ENCODE data around the gene PSMC2.

PSMC2 gene

DNA sequence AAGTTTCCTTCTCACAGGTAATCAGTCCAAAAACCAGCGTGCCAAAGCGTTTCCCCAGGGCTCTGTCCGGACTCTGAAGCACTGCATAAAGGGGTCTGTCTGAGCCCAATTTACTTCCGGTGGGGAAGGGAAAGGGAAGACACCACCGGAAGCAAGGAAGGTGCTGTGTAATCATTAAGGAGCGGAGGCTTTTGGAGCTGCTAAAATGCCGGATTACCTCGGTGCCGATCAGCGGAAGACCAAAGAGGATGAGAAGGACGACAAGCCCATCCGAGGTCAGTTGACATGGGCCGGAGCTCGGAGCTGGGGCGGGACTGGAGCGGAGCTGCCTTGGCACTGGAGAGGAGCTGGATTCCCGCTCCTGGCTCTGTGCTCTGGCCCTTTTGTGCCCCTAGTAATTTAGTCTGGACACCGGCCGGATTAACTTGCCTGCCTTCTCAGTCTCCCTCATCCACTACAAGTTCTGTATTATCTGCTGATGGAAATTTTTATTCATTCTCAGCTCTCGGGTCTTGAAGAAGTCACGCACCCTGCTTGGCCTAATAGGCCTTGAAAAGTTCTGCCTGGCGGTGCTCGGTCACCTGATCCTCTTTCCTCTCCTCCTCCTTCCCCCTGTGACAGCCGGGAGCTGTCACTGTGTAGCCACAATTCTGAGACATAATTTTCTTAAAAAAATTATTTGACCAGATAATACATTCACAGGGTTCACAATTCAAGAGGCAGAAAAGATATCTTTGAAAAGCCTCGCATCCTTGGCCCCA, at the start of gene PSMC2:
Gene PSMC2, plus strand, starts transcription at position 137 of the 761 bp plus-strand sequence. Its CDS starts 69 bp downstream, at position 206.
- DNase-seq (ENCODE audit: low read depth): peak; percentile 92

DNA sequence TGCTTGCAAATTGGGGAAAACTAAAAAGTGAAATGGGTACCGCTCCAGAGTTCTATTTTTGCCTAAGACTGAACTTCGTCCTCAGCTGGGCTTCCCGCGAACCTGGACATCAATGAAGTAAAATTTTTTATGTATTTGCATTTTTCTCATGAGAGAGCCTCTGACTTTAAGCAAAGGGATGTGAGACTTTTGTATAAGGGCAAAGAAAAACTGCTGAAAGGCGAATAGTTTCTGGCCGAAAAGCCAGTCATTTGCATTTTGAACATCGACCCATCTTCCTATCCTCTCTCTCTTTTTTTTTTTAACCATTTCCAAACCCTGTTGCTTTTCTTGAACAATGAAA, 49.6 kb upstream of the PSMC2 start:
- DNase-seq (ENCODE audit: low read depth): no peak

DNA sequence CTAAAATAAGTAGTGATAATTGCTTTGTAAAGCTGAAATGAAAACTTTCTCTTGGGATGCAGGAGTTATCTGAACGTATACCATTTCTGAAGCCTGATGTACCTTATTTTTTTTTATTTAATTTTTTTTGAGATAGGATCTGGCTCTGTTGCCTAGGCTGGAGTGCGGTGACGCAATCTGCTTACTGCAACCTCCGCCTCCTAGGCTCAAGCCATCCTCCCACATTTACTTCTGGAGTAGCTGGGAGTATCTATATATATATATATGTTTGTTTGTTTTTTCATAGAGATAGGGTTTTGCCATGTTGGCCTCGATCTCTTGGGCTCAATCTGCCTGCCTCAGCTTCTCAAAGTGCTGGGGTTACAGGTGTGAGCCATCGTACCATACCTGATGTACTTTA, 47.8 kb upstream of the PSMC2 start:
- DNase-seq (ENCODE audit: low read depth): no peak

GRCh38 chr7:103301441-103301840, 46.0 kb upstream of the PSMC2 start:
- no peak for DNase-seq (ENCODE audit: low read depth)

DNA sequence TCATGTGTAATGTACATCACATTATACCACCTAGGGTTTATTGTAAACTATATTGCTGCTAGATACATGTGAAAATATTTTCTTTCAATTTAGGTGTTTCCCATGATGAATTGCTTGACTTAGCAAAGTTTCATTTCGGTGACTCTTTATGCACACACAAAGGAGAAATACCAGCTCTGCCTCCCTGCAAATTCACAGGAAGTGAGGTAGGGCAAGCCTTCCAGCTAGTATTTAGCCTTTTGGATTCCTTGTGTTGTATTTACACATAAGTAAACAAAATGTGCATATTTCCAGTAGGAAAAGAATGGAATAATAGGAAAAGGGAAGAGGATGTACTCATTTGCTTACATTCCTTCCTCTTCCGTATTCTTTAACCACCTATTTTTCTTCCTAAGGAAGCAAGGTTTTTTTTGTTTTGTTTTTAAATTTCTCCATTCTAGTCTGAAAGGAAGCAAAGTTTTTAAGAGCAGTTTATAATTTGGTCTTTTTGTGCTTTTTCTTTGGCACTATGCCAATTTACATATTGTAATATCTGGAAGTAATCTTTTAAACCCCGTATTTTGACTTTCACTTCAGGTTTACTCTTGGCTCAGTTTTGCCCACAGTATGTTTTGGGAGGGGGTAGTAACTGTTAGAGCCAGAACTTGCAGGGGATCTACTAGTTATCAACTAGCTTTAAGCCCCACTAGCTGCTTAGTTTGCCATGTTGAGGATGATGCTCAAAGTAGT, 39.8 kb upstream of the PSMC2 start:
- no peak for DNase-seq (ENCODE audit: low read depth)

GRCh38 chr7:103314852-103315251, 32.6 kb upstream of the PSMC2 start:
- DNase-seq (ENCODE audit: low read depth): no peak

- DNase-seq (ENCODE audit: low read depth): no peak
Observed at GRCh38 chr7:103316380-103316941, 31.0 kb upstream of the PSMC2 start.

GRCh38 chr7:103317009-103317408, 30.4 kb upstream of the PSMC2 start:
- no peak for DNase-seq (ENCODE audit: low read depth)

DNA sequence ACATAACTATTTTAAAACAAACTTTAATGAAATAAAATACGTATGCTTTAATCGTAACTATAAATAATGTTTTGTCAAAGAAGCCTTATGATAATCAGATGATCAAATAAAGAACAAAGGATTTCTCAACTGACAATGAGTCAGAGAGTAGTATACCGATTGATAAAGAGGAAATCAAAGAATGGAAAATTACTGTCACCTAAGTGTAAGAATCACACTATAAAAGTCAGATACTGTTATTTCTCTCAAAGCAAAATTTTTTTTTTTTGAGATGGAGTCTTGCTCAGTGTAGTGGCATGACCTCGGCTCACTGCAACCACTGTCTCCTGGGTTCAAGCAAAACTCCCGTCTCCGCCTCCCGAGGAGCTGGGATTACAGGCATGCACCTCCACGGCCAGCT, 21.7 kb upstream of the PSMC2 start:
- no peak for DNase-seq (ENCODE audit: low read depth)

- DNase-seq (ENCODE audit: low read depth): no peak
Observed at GRCh38 chr7:103336761-103337160, 10.7 kb upstream of the PSMC2 start.

GRCh38 chr7:103338864-103339263, 8.6 kb upstream of the PSMC2 start:
- no peak for DNase-seq (ENCODE audit: low read depth)

DNA sequence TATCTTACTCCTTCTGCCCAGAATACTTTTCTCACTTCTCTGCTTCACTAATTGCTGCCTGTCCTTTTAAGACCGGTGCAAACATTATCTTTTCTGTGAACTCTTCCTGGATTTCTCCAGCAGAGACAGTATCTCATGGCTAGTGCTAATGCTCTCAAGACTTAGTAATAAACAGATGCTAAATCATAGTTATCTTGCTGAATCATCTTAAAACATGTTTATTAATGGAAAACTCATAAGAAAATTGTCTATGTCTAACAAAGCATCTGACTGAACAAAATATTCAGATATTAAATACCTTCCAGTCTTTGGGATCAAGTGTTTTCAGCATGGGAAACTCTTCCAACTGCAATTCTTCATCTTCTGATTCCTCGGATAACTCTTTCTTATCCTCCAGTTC, 6.0 kb upstream of the PSMC2 start:
- no peak for DNase-seq (ENCODE audit: low read depth)

DNA sequence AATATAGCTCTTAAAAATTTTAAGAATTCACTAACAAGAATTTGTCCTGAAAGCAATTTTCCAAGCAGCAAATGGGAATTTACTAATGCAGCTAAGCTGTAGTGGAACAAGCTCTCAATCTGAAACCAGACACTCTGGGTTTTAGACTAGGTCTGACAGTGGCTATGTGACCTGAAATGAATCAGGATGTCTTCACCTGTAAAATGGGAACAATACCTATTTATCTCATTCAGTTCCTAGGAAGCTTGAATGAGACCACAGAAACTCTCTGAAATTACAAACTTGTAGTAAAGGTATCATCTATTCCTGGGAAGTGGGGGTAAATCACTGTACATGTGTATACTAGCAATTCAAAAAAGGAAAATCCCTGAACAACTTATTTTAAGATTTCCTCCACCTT, 4.1 kb upstream of the PSMC2 start:
- DNase-seq (ENCODE audit: low read depth): no peak

- DNase-seq (ENCODE audit: low read depth): peak; percentile 69
Observed at GRCh38 chr7:103343758-103344452, 3.5 kb upstream of the PSMC2 start.

- peak; percentile 94 for DNase-seq (ENCODE audit: low read depth)
Observed at GRCh38 chr7:103344453-103345149, 2.8 kb upstream of the PSMC2 start, which contains the start of gene DNAJC2. DNAJC2 (minus strand) TSS chr7:103344767; CDS start chr7:103344622, 145 bp downstream.

DNA sequence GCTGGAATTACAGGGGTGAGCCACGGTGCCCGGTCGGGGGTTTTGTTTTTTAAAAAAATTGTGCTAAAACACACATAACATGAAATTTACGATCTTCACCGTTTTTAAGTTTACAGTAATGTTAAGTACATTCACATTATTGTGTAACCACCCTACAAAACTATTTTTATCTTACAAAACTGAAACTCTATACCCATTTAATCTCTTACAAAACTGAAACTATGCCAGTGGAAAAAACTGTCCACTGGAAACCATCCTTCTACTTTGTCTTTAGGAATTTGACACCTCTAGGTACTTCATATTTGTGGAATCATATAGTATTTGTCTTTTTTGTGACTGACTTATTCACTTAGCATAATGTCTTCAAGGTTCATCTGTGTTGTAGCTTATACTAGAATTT, 1.0 kb upstream of the PSMC2 start:
- DNase-seq (ENCODE audit: low read depth): no peak

DNA sequence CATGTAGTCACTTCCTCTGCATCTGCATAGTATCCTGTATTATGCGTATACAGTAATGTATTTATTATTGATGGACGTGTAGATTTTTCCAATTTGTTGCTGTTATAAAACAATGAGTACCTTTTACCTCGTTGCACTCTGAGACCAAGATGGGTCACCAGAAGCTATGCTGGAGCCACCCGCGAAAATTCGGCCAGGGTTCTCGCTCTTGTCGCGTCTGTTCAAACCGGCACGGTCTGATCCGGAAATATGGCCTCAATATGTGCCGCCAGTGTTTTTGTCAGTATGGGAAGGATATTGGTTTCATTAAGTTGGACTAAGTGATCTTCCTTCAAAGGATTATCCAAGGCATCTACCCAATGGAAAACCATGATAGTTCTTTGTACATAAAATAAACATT, 1.0 kb downstream of the PSMC2 start:
- DNase-seq (ENCODE audit: low read depth): no peak

DNA sequence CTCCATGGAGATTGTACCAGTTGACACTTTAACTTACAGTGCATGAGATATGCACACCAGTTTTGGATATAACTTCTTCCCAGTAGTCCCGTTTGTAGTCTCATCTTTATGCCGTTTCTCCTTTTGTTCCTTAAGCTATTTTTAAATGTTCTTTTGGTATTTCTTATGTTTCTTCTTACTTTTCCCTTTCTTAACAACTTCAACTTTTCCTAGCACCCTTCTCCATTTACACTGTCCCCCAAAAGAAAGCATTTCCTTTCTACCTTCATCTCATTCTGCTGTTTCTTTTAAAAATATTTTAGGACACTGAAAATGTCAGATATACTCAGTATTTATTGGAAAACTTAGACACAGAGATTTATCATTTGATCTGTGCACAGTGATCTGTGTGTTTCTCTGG, 1.5 kb downstream of the PSMC2 start:
- no peak for DNase-seq (ENCODE audit: low read depth)

- no peak for DNase-seq (ENCODE audit: low read depth)
Observed at GRCh38 chr7:103349805-103350204, 2.4 kb downstream of the PSMC2 start.

- no peak for DNase-seq (ENCODE audit: low read depth)
Observed at GRCh38 chr7:103369432-103369831, 22.0 kb downstream of the PSMC2 start.

DNA sequence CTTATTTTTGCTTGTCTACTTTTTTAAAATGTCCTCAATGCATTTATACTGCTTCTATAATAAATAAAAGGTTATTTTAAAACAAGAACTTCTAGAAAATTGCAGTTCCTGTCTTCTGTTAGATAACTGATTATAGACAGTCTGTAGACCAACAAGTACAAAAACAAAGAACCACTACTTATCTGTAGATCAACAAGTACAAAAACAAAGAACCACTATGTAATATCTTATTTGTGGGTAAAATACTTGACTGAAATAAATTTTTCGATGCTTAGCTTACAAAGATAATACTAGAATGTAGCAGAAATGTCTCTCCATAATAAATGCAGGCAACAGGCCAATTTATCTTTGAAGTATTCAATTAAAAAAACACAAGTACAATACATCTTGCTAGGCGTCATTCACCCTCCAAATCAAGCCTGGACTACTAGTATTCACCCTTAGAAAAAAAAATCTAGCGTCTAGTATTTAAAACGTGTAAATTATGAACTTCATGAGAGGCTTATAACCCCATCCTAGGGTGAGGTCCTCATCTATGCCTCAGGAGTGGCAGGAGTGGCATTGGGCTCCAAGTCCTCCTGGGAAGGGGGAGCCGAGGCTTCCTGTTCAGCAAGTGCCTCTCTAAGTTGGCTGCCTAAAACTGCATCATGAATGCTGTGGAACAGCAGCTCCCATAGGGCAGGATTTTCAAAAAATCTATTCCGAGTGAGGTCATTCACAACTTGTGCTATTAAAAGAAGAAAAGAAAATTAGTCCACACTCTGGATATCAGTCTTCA, 26.6 kb downstream of the PSMC2 start:
- no peak for DNase-seq (ENCODE audit: low read depth)

Data from ELR (cell line).